H9 (cell line): Measurements from ENCODE around the gene MPZL1. TPM values are rescaled to one million over a fixed set of nuclear protein-coding genes. Genes with fewer than 3 reads are reported as not detected.
"Not testable (repeated sequence)": the region's sequence is repeated elsewhere in the genome, so short reads cannot be mapped to it uniquely, and the experiment has no call there.

Experiments used
- DNase-seq: peaks from one replicate; pipeline ENCODE4 v3.0.0-alpha.2; 2017
- H2AFZ ChIP-seq: one replicate; pipeline ENCODE4 v1.6.1; 2013; ENCODE audit warnings: mild to moderate bottlenecking, low read length, control low read depth, moderate library complexity
- H2AK5ac ChIP-seq: 2 replicates; pipeline ENCODE4 v1.6.1; 2013; ENCODE audit warnings: low read length, control low read depth, mixed read lengths; ENCODE audit not compliant: insufficient read length
- H2BK120ac ChIP-seq: one replicate; pipeline ENCODE4 v1.6.1; 2013; ENCODE audit warnings: low read depth, mild to moderate bottlenecking, low read length, control low read depth, inconsistent platforms; ENCODE audit not compliant: poor library complexity, severe bottlenecking
- H2BK12ac ChIP-seq: 2 replicates; pipeline ENCODE4 v1.6.1; 2013; ENCODE audit warnings: low read length, control low read depth, mixed read lengths, low read depth; ENCODE audit not compliant: insufficient read length
- H2BK15ac ChIP-seq: 2 replicates; pipeline ENCODE4 v1.6.1; 2013; ENCODE audit warnings: low read depth, low read length, control low read depth
- H2BK20ac ChIP-seq: one replicate; pipeline ENCODE4 v1.6.1; 2013; ENCODE audit warnings: low read depth, mild to moderate bottlenecking, low read length, control low read depth, inconsistent platforms; ENCODE audit not compliant: poor library complexity, severe bottlenecking
- H2BK5ac ChIP-seq: 2 replicates; pipeline ENCODE4 v1.6.1; 2013; ENCODE audit warnings: low read length, control low read depth, mixed read lengths; ENCODE audit not compliant: insufficient read length
- H3K14ac ChIP-seq: 2 replicates; pipeline ENCODE4 v1.6.1; 2013; ENCODE audit warnings: low read length, control low read depth; ENCODE audit not compliant: insufficient read depth
- H3K18ac ChIP-seq: 2 replicates; pipeline ENCODE4 v1.6.1; 2013; ENCODE audit warnings: low read depth, mild to moderate bottlenecking, mixed read lengths, low read length, control low read depth; ENCODE audit not compliant: insufficient read length
- H3K23ac ChIP-seq: 2 replicates; pipeline ENCODE4 v1.6.1; 2013; ENCODE audit warnings: low read length, control low read depth, mixed read lengths, low read depth; ENCODE audit not compliant: insufficient read length
- H3K23me2 ChIP-seq: 2 replicates; pipeline ENCODE4 v1.6.1; 2013; ENCODE audit warnings: low read depth, mild to moderate bottlenecking, mixed read lengths, low read length, control low read depth; ENCODE audit not compliant: insufficient read length, poor library complexity, severe bottlenecking
- H3K27ac ChIP-seq: 2 replicates; pipeline ENCODE4 v1.5.1; 2013; ENCODE audit warnings: low read length, control low read depth, mixed read lengths, low read depth; ENCODE audit not compliant: insufficient read length
- H3K27me3 ChIP-seq: 2 replicates; pipeline ENCODE4 v1.6.1; 2013; ENCODE audit warnings: low read length, control low read depth, inconsistent platforms; ENCODE audit not compliant: insufficient read depth
- H3K4ac ChIP-seq: 2 replicates; pipeline ENCODE4 v1.6.1; 2013; ENCODE audit warnings: low read depth, mild to moderate bottlenecking, control low read depth, inconsistent platforms, low read length, moderate library complexity
- H3K4me1 ChIP-seq: 2 replicates; pipeline ENCODE4 v1.6.1; 2013; ENCODE audit warnings: low read length, control low read depth, inconsistent platforms; ENCODE audit not compliant: insufficient read depth
- H3K4me2 ChIP-seq: 2 replicates; pipeline ENCODE4 v1.6.1; 2013; ENCODE audit warnings: low read length, control low read depth, mixed read lengths; ENCODE audit not compliant: insufficient read length, insufficient read depth
- H3K56ac ChIP-seq: 2 replicates; pipeline ENCODE4 v1.6.1; 2013; ENCODE audit warnings: low read depth, mild to moderate bottlenecking, mixed read lengths, low read length, control low read depth; ENCODE audit not compliant: insufficient read length
- H3K79me1 ChIP-seq: 2 replicates; pipeline ENCODE4 v1.6.1; 2013; ENCODE audit warnings: low read depth, mild to moderate bottlenecking, moderate library complexity, low read length, control low read depth, inconsistent platforms; ENCODE audit not compliant: insufficient read depth, poor library complexity, severe bottlenecking
- H3K79me2 ChIP-seq: 2 replicates; pipeline ENCODE4 v1.6.1; 2013; ENCODE audit warnings: low read length, control low read depth, inconsistent platforms; ENCODE audit not compliant: insufficient read depth
- H3K9ac ChIP-seq: 2 replicates; pipeline ENCODE4 v1.6.1; 2013; ENCODE audit warnings: low read length, control low read depth, mixed read lengths; ENCODE audit not compliant: insufficient read length; ENCODE audit errors: extremely low read depth
- H3K9me3 ChIP-seq: one replicate; pipeline ENCODE4 v1.6.1; 2013; ENCODE audit warnings: low read depth, low read length, inconsistent platforms; ENCODE audit not compliant: control insufficient read depth
- H3T11ph ChIP-seq: one replicate; pipeline ENCODE4 v1.6.1; 2013; ENCODE audit warnings: mild to moderate bottlenecking, low read length, control low read depth, inconsistent platforms
- H4K20me1 ChIP-seq: one replicate; pipeline ENCODE4 v1.6.1; 2013; ENCODE audit not compliant: control insufficient read depth, insufficient read length, insufficient read depth
- H4K5ac ChIP-seq: 2 replicates; pipeline ENCODE4 v1.6.1; 2013; ENCODE audit warnings: low read depth, mild to moderate bottlenecking, mixed read lengths, low read length, control low read depth; ENCODE audit not compliant: insufficient read length
- H4K8ac ChIP-seq: replicated peaks from 2 replicates; pipeline ENCODE4 v1.6.1; 2013; ENCODE audit warnings: low read length, control low read depth, mixed read lengths, low read depth; ENCODE audit not compliant: insufficient read length
- H4K91ac ChIP-seq: 2 replicates; pipeline ENCODE4 v1.6.1; 2013; ENCODE audit warnings: low read depth, mild to moderate bottlenecking, moderate library complexity, mixed read lengths, low read length, control low read depth; ENCODE audit not compliant: insufficient read length
- H3K27ac Mint-ChIP-seq, 3 experiments: 2 replicates in 2 of 3; 3 replicates in 1 of 3; pipeline ENCODE4 v1.8.0; 2020 to 2021; ENCODE audit warnings: mixed read lengths in 3 of 3, mild to moderate bottlenecking in 1 of 3, moderate library complexity in 1 of 3
- H3K27me3 Mint-ChIP-seq: 2 replicates; pipeline ENCODE4 v1.8.0; 2021; ENCODE audit warnings: low read depth, mild to moderate bottlenecking, moderate library complexity, mixed read lengths
- H3K36me3 Mint-ChIP-seq, 3 experiments: 2 replicates in 2 of 3; 3 replicates in 1 of 3; pipeline ENCODE4 v1.8.0; 2020 to 2021; ENCODE audit warnings: low read depth in 3 of 3, mixed read lengths in 3 of 3; ENCODE audit not compliant: insufficient read depth in 1 of 3
- H3K4me1 Mint-ChIP-seq, 2 experiments: 2 replicates each; pipeline ENCODE4 v1.8.0; 2020; ENCODE audit warnings: mixed read lengths in 2 of 2
- H3K4me3 Mint-ChIP-seq, 2 experiments: 2 replicates in 1 of 2; 3 replicates in 1 of 2; pipeline ENCODE4 v1.8.0; 2020 to 2021; ENCODE audit warnings: mild to moderate bottlenecking in 2 of 2, mixed read lengths in 2 of 2, moderate library complexity in 1 of 2
- H3K9me3 Mint-ChIP-seq, 2 experiments: 2 replicates in 1 of 2; 3 replicates in 1 of 2; pipeline ENCODE4 v1.8.0; 2020; ENCODE audit warnings: mild to moderate bottlenecking in 2 of 2, mixed read lengths in 2 of 2, moderate library complexity in 1 of 2
- WGBS: extraction: QIAGEN DNeasy Blood & Tissue Kit; methylation state at CpG from one replicate; pipeline ENCODE4 v1.1.7; 2013; ENCODE audit warnings: missing lambda C conversion rate, low lambda C conversion rate, mixed read lengths; ENCODE audit not compliant: insufficient read length; ENCODE audit errors: extremely low coverage; 5-methylcytosine and 5-hydroxymethylcytosine counted together
- total RNA-seq: library from RNA; stranded (reverse); gene quantifications from 2 replicates; pipeline ENCODE4 v1.2.1, GENCODE V29; 2021
- TF ChIP-seq, protein P1 (sequence below): fragments of 200-600 bp; sonication (generic); conservative IDR thresholded peaks from 3 replicates; pipeline ENCODE4 v1.8.0; 2021; ENCODE audit warnings: antibody characterized with exemption, mild to moderate bottlenecking

The MPZL1 gene
- total RNA-seq, 1 experiment from 2014 or later, result 60.7 TPM

DNA sequence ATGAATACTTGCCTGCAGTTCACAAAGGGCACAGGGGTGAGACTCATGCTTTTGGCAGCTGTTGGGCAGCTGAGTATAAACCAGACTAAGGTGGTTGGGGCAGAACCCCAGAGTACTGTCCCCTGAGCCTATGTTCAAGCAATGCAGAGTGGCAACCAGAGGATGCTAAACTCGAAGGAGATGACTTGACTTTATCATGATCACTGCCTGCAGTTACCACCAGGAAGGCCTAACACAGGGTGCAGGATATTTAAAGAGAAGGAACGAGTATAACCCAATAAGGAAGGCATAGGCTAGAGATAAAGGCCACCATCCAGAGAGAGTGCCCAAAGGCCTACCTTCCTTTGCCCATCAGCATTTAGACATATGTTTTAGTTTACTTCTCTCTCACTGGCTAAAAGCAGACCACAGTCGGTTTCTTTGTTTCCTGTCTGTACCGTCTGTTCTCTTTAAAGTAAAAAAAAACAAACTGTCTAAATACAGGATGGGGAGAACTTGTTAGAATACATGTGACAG is 83.3 kb downstream of the MPZL1 start:
- Mint-ChIP-seq H3K27ac (no peak overlapping the region), H3K9me3 (peaks cover 30 to 35% of the 10 kb centered on the region in 2 experiments)
- WGBS, result no CpG with 5 or more reads among the region's 4 CpGs

GRCh38 chr1:167806235-167806634 is 84.5 kb downstream of the MPZL1 start:
- H2AFZ ChIP-seq, H3K4ac ChIP-seq, H3K79me2 ChIP-seq, H3K18ac ChIP-seq, H3K79me1 ChIP-seq, H4K91ac ChIP-seq, H3K27ac Mint-ChIP-seq, H2BK120ac ChIP-seq, H3K27me3 ChIP-seq, H3K4me1 ChIP-seq, H3K27ac ChIP-seq, H3K9me3 ChIP-seq, H4K8ac ChIP-seq, H2BK12ac ChIP-seq, H3T11ph ChIP-seq, H3K23me2 ChIP-seq, H4K20me1 ChIP-seq, H3K27me3 Mint-ChIP-seq, H2BK20ac ChIP-seq, H3K4me2 ChIP-seq, H2BK5ac ChIP-seq, DNase-seq, H2BK15ac ChIP-seq, H2AK5ac ChIP-seq, H3K9ac ChIP-seq, H4K5ac ChIP-seq, H3K23ac ChIP-seq, H3K56ac ChIP-seq, H3K14ac ChIP-seq, H3K4me3 Mint-ChIP-seq, H3K4me1 Mint-ChIP-seq: not testable (repeated sequence)
- no CpG with 5 or more reads among the region's 23 CpGs for WGBS
- Mint-ChIP-seq H3K9me3 (peaks cover 30 to 35% of the 10 kb centered on the region in 2 experiments), H3K36me3 (peaks cover 17 to 34% (median 17%) of the 10 kb centered on the region in 3 experiments)

More for the DNA sequence above, 83.3 kb downstream of the MPZL1 start:
- Histone ChIP-seq H3K23me2 (no peaks in the 10 kb centered on the region), H3K27ac (no peak overlapping the region), H2BK5ac (no peak overlapping the region), H3K79me2 (no peaks in the 10 kb centered on the region), H3K56ac (no peak overlapping the region), H3T11ph (no peak overlapping the region), H4K20me1 (no peaks in the 10 kb centered on the region), H3K27me3 (no peaks in the 10 kb centered on the region), H2BK12ac (no peak overlapping the region), H2AK5ac (no peak overlapping the region), H2AFZ (no peak overlapping the region), H4K91ac (no peak overlapping the region), H3K9me3 (no peaks in the 10 kb centered on the region), H2BK15ac (no peak overlapping the region), H2BK120ac (no peak overlapping the region), H3K18ac (no peak overlapping the region), H3K4ac (no peak overlapping the region), H3K4me1 (no peaks in the 10 kb centered on the region), H4K8ac (no peak overlapping the region), H3K79me1 (no peaks in the 10 kb centered on the region), H3K4me2 (no peak overlapping the region), H3K23ac (no peak overlapping the region), H2BK20ac (no peak overlapping the region), H3K9ac (no peak overlapping the region), H3K14ac (no peak overlapping the region), H4K5ac (no peak overlapping the region)
- Mint-ChIP-seq H3K27me3 (no peaks in the 10 kb centered on the region; the same call in 1 of the 2 replicates), H3K4me1 (peaks cover 2 to 4% of the 10 kb centered on the region in 2 experiments; a peak in 2 of 4 replicates), H3K36me3 (peaks cover 17 to 34% (median 17%) of the 10 kb centered on the region in 3 experiments), H3K4me3 (no peak overlapping the region)
- no peak for DNase-seq
- TF ChIP-seq, protein P1, sequence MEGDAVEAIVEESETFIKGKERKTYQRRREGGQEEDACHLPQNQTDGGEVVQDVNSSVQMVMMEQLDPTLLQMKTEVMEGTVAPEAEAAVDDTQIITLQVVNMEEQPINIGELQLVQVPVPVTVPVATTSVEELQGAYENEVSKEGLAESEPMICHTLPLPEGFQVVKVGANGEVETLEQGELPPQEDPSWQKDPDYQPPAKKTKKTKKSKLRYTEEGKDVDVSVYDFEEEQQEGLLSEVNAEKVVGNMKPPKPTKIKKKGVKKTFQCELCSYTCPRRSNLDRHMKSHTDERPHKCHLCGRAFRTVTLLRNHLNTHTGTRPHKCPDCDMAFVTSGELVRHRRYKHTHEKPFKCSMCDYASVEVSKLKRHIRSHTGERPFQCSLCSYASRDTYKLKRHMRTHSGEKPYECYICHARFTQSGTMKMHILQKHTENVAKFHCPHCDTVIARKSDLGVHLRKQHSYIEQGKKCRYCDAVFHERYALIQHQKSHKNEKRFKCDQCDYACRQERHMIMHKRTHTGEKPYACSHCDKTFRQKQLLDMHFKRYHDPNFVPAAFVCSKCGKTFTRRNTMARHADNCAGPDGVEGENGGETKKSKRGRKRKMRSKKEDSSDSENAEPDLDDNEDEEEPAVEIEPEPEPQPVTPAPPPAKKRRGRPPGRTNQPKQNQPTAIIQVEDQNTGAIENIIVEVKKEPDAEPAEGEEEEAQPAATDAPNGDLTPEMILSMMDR, result no peak
